HG03520 (cell line): ENCODE results near the gene UBE2M.

Experiments
- ATAC-seq: cut with Tn5 transposase; IDR thresholded peaks from one replicate; pipeline ENCODE4 v1.9.1; 2021; ENCODE audit warnings: mild to moderate bottlenecking, moderate library complexity; ENCODE audit not compliant: unreplicated experiment

The UBE2M gene

GRCh38 chr19:58571575-58571947, 13.2 kb upstream of the UBE2M start:
- no peak for ATAC-seq

DNA sequence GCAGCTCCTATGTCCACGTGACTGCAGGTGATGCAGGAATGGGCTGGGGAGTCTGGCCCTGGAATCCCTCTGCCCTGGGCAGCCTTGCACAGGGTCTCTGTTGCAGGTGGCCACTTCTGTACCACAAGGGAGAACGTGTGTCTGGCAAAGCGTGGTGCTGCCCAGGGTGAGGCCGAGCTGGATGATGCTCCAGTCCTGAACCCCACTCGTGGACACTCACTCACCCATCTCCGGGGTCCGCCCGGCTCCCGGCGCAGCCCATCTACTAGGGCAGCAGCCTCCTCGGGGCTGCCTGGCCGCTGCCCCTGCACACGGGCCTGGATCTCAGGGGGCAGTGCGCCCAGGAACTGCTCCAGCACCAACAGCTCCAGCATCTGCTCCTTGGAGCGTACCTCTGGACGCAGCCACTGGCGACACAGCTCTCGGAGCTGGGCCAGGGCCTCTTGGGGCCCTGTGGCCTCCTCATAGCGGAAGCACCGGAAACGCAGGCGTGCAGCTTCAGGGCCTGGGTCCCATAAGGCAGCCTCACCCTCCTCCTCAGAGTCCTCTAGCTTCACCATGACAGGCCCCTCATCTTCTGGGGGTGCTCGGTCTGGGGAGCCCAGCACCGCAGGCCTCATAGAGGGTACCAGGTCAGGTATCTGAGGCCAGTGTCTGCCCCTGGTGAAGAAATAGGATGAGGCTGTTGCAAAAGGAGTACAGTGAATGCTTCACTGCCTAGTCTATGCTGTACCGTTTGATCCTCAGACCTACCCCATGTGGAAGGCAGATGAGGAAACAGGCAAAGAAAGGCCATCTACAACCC, 12.6 kb upstream of the UBE2M start:
- ATAC-seq = no peak

GRCh38 chr19:58569943-58570670, 11.7 kb upstream of the UBE2M start:
- no peak for ATAC-seq

GRCh38 chr19:58569191-58569942, 11.0 kb upstream of the UBE2M start:
- ATAC-seq = no peak

GRCh38 chr19:58568453-58569130, 10.2 kb upstream of the UBE2M start:
- ATAC-seq = no peak

DNA sequence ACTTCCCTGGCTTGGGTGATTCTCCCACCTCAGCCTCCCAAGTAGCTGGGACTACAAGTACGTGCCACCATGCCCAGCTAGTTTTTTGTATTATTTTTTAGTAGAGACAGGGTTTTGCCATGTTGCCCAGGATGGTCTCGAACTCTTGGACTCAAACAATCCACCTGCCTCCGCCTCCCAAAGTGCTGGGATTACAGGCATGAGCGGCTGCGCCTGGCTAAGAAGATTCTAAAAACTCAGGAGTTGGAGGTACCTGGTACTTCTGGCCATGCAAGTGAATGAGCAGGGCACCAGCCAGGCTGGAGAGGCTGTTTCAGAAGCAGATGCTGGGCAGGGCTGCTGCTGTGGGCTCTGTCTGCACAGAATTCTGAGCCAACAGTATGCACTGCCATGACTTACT, 8.6 kb upstream of the UBE2M start:
- no peak for ATAC-seq

- ATAC-seq = no peak
These were observed 5.4 kb upstream of the UBE2M start for GRCh38 chr19:58563823-58564222.

GRCh38 chr19:58563034-58563573, 4.7 kb upstream of the UBE2M start:
- no peak for ATAC-seq

GRCh38 chr19:58562122-58563033, 4.0 kb upstream of the UBE2M start:
- no peak for ATAC-seq

GRCh38 chr19:58561373-58562121, 3.1 kb upstream of the UBE2M start:
- ATAC-seq = no peak

DNA sequence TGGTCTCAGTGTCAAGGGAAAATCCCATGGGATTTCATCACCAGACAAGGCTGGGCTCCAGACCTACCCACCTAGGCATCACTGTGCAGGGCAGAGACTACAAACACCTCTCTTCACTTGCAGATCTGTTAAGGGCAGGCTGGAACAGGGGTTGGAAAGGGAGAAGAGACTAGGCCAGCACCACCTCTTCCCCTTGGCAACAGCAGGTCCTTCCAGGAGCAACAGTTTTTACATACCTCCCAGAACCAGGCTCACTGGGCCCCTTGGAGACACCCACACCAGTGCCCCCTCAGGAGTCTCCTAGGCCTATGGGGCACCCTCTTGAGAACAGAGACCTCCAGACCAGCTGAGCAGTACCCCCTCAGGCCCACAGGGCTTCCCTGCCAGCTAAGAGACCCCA, 2.5 kb upstream of the UBE2M start:
- ATAC-seq = no peak

DNA sequence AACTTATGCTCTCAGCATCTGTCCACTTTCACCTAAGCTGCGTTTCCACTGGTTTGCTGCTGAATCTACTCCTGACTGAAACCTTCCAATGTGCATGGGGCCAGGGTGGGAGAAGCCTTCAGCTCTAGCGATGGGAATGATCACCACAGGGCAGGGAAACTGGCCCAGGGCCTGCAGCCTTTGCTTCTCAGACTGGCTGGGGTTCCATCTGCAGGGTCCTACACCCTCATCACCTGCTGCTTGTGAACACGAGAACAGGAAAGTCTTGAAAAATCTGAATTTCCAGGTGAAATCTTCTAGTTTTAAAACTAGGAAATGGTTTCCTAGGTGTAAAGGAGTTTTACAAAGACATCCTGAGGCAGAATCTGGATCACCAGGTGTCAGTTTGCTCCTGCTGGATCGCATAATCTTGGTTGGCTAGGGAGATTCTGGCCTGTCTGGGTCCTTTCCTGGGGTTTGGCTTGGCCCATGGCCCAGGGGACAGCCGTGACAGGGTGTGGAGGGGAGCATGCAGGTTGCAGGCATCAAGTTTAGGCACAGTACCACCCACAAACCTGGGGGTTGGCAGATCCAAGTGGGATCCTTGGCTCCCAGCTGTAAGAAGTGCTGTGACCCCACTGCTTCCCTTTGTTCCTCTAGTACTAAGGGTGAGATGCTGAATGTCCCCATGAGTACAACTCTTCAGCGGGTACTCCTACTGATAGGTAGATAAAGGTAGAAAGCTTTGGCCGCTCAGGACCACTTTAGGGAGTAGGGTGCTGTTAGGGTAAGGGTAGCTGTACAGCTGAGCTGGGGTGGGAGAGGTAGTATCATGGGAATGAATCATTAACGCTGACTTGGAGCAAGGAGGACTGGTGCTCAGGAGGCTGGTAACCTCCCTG, 1.8 kb upstream of the UBE2M start:
- ATAC-seq = no peak

DNA sequence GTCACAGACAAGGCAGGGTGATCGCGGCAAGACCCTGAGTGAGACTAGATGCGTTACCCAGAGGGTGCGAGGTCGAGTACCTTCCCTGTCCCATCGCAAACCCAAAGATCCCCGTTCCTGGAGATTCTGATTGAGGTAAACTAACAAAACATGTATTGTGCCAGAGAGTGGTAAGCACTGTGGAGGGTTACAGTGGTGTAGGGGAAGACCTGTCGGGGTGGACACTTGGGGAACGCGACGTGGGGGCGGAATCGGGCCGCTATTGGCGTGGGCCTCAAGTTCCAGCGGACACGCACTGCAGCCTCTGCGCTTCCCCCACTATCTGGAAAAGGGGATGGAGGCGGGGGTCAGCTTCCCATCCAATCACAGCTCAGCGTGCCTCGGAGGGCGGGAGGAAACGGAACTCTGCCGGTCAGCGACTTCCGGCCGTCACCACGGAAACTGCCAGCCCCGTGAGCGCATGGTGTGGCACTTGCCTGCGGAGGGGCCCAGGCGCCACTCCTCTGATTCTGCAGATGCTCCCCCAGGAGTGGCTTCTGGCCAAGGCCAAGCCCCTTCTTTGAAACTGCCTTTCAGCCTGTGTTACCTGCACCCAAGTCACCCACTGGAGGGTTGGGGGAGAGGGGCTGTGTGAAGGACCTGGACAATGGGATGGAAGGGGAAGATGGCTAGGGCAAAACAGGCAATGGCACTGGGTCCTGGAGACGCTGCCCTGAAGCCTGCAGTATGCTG, 1.0 kb upstream of the UBE2M start:
- ATAC-seq = no peak

- ATAC-seq = peak; percentile 46
These were observed 338 bp upstream of the UBE2M start for GRCh38 chr19:58558623-58559274.

GRCh38 chr19:58557221-58558065, 968 bp downstream of the UBE2M start:
- ATAC-seq = no peak

- ATAC-seq = no peak
These were observed 1.7 kb downstream of the UBE2M start for GRCh38 chr19:58556622-58557220.
